ENCODE measurements around the gene SMC2.

The SMC2 gene

GRCh38 chr9:104093647-104094533 is at the start of gene SMC2:
Gene SMC2 (plus strand): TSS chr9:104094309. CDS start chr9:104095385, 1,076 bp downstream.
- peak within 1 kb of the TSS; percentile 72 for H3K4me3 ChIP-seq (ENCODE audit: low read depth, low read length)
- peak; percentile 64 for DNase-seq (ENCODE audit: low read depth)

DNA sequence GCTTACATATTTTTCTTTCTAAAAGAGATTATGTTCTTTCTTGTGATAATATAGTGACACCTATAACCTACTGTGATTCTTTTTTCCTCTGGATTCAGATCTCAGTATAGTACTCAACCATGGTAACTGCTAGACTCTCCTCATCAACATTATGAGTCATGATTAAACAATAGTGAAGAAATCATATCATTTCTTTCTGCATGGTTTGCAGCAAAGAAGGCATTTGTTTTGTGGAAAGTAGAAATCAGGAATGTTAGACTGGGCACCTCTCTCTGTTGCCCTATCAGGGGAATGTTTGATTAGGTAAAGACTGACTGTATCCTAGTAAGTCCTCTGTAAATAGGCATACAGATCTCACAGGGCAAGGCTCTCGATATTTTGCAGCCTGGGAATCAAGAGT is 25.6 kb upstream of the SMC2 start:
- DNase-seq (ENCODE audit: low read depth), result no peak
- H3K4me3 ChIP-seq (ENCODE audit: low read depth, low read length), result no peak overlapping the region

DNA sequence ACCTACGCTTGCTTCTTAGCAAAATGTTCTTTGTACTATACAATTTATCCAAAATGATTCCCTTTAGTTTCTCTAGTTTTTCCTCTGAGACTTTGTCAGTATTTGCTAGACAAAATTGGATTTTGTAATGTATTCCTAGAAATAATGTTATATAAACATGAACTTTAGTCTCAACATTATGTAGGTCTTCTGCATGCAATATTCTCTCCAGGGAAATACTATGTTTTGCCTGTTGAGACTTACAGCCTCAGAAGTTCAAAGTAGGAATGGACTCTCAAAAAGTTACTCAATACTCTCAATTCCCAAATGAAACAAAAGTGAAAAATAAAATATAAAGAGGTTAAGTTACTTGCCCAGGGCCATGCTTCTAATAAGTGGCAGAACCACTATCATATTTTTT is 24.8 kb upstream of the SMC2 start:
- H3K4me3 ChIP-seq (ENCODE audit: low read depth, low read length), result no peak overlapping the region
- DNase-seq (ENCODE audit: low read depth), result peak; percentile 71

GRCh38 chr9:104071589-104071988 is 22.5 kb upstream of the SMC2 start:
- no peak overlapping the region for H3K4me3 ChIP-seq (ENCODE audit: low read depth, low read length)
- no peak for DNase-seq (ENCODE audit: low read depth)

DNA sequence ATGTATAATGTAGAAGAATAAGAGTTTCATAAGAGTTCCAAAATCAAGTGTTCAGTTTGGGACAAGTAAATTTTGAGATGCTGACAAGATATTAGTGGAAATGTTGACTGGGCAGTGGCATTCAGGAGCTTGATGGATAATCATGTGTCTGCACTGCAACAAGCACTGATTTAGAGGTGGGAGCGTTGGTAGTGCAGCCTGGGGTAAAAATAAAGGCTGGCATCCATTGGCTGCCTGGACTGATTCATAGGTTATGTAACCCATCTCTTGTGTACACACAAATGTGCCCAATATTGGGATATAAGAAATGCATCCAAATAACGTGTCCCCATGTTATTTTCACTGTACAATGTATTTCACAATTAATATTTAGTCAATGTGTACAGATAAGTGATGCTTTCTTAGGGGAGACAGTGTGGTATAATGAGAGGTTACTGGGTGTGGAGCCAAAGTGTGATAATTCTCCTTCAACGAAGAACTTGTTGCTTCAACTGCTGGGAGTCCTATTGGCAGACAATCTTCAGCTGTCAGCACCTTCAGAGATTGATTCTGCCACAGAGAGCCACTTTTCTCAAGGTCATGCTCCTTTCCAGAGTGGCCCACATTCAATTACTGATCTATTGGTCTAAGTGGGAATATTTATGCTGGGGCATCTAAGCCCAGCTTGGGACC is 20.9 kb upstream of the SMC2 start:
- no peak overlapping the region for H3K4me3 ChIP-seq (ENCODE audit: low read depth, low read length)
- no peak for DNase-seq (ENCODE audit: low read depth)

- no peak for DNase-seq (ENCODE audit: low read depth)
- H3K4me3 ChIP-seq (ENCODE audit: low read depth, low read length), result no peak overlapping the region
Measured at GRCh38 chr9:104073770-104074133, 20.4 kb upstream of the SMC2 start.

DNA sequence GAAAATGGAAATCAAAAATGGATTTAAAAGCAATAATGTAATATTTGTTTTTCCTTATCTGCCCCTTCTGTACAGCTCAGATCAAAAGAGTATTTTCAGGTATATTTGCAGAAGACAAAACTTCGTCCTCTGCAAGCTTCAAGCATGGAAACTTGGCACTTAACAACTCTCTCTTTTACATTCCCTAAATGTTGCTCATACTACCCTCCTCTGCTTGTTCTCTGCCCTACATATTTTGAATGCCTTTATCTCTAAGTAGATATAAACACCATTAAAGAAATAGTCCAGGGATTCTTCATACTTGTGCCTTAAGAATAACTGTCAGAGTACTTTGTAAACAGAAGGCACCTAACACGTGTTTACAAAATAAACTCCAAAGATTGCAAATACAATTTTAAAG is 19.2 kb upstream of the SMC2 start:
- DNase-seq (ENCODE audit: low read depth), result peak; percentile 45
- no peak overlapping the region for H3K4me3 ChIP-seq (ENCODE audit: low read depth, low read length)

DNA sequence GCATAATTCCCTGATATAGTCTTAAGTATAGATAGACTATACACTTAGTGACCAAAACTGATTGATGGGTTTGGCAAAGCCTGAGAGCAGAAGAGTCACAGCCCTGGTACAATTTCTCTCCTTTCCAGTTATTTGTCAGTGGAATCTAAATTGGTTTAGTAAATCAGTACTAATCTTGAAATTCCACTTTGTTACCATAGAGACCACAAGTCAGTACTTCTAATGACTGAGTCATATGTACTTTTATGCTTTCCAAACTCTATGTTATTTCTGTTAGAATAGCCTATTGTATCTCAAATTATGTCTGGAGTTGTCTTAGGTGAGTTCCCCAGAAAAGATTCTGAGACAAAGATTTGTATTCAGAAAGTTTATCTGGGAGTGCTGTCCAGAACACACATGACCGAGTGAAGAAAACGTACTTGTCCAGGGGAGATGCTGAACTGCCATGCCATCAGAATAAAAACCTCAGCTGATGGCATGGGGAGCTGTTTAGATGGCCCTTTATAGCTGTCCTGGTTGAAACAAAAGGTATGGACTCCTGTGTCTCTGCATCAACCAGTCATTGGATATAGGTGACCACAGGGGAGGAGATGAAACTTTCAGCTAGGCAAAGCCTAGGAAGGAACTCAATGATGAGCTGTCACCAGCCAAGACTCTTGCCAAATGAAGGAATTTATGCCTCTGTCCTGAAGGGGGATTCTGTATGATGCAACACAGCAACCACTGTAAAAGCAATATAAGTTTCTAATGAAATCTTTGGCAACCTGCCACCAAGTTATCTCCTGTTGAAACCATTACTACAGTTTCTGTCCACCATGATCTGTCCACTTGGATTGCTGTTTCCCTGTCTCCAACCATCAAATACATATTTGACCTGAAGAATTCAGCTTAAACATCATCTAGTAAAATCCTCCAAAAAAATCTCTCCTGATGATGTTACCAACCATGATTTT is 18.0 kb upstream of the SMC2 start:
- peak; percentile 89 for DNase-seq (ENCODE audit: low read depth)
- H3K4me3 ChIP-seq (ENCODE audit: low read depth, low read length), result no peak overlapping the region

DNA sequence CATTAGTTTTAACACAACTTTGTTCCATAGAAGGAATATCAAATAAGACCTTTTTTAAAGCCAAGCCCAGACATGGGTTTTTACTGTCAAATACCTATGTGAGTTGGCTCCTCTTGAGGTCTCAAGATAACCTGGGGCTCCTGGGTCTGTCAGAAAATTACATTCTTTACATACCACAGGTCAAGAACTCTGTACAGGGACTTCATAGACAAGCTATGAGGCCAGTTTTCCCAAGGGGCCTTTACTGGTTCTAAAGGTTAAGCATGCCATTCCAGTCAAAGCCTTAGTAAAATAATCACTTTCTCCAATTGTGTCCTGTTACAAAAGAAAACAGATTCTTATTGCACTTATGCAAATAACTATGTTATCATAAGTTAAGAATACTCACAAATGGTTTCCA is 15.5 kb upstream of the SMC2 start:
- H3K4me3 ChIP-seq (ENCODE audit: low read depth, low read length), result no peak overlapping the region
- no peak for DNase-seq (ENCODE audit: low read depth)

- no peak overlapping the region for H3K4me3 ChIP-seq (ENCODE audit: low read depth, low read length)
- no peak for DNase-seq (ENCODE audit: low read depth)
Measured at GRCh38 chr9:104080983-104081382, 13.1 kb upstream of the SMC2 start.

DNA sequence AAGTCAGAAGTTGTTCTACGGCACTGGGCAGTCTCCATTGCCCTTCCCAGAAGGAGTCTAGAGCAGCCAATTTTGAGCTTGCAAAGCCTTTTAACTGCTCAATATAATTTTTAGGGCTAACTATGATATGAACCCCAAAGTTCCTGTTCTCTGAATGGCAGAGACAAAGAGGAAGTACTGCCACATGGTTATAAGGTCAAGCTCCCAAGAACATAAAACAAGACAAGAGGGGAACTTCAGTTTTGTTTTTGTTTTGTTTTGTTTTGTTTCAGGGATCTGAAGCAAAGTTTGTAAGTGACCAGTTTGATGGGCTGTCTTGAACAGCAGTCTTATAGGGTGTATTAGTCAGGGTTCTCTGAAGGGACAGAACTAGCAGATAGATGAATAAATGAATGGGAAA is 11.9 kb upstream of the SMC2 start:
- no peak for DNase-seq (ENCODE audit: low read depth)
- no peak overlapping the region for H3K4me3 ChIP-seq (ENCODE audit: low read depth, low read length)

DNA sequence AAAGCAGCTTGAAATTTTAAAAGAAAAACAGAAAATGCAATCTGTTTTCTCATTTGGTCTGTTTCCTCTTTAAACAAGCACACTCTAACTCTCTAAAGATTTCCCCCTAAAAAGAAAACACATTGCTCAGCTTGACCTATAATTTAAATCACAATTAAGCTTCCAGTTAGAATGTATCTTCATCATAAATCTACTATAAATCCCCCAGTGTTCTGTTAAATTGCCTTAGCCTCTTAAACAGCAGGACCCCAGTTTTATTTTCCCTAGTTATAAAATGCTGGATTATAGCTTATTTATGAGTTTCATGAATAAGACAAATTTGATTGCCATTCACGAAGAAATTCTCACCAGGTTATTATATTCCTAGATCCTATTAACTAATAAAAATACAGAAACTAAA is 8.6 kb upstream of the SMC2 start:
- no peak for DNase-seq (ENCODE audit: low read depth)

GRCh38 chr9:104087894-104088293 is 6.2 kb upstream of the SMC2 start:
- DNase-seq (ENCODE audit: low read depth), result no peak
- H3K4me3 ChIP-seq (ENCODE audit: low read depth, low read length), result no peak overlapping the region

More for the DNA sequence above, 8.6 kb upstream of the SMC2 start:
- H3K4me3 ChIP-seq (ENCODE audit: low read depth, low read length), result no peak overlapping the region

DNA sequence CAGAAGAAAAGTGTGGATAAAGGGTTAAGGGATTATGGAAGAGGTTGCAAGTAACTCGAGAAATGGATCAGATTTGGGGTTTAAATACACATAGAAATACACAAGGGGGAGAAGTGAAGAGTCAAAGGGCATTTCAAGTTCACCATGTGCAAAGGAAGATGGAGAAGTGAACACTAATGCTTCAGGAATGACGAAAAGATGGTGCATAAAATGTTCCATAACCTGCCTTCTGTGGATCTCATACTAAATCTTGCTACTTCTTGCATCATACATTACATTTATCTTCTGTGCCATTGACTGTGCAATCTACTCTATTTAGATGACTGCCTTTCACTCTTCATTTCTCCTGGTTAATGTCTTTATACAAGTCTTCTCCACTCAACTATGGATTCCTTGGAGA is 5.7 kb upstream of the SMC2 start:
- H3K4me3 ChIP-seq (ENCODE audit: low read depth, low read length), result no peak overlapping the region
- no peak for DNase-seq (ENCODE audit: low read depth)

GRCh38 chr9:104090578-104090977 is 3.5 kb upstream of the SMC2 start:
- no peak for DNase-seq (ENCODE audit: low read depth)
- H3K4me3 ChIP-seq (ENCODE audit: low read depth, low read length), result no peak overlapping the region

- no peak overlapping the region for H3K4me3 ChIP-seq (ENCODE audit: low read depth, low read length)
- DNase-seq (ENCODE audit: low read depth), result no peak
Measured at GRCh38 chr9:104091116-104091515, 3.0 kb upstream of the SMC2 start.

DNA sequence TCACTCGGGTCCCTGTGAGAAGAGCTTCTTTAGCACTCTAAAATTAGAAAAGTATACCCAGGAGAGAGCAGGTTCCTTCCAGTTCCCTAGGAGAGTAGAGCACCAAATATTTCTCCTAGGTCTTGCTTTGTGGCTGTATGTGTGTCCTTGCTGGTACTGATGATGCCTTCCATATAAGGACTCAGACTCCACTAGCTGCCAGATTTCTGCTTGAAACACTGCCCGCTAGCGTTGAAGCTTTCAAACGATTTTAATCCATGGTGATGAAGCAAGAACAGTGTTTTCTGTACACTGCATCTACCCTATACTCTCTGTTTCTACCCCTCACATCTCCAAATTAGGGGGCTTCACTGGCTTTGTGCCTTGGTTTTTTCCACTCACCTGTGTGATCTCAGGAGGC is 2.4 kb upstream of the SMC2 start:
- DNase-seq (ENCODE audit: low read depth), result no peak
- H3K4me3 ChIP-seq (ENCODE audit: low read depth, low read length), result no peak overlapping the region

DNA sequence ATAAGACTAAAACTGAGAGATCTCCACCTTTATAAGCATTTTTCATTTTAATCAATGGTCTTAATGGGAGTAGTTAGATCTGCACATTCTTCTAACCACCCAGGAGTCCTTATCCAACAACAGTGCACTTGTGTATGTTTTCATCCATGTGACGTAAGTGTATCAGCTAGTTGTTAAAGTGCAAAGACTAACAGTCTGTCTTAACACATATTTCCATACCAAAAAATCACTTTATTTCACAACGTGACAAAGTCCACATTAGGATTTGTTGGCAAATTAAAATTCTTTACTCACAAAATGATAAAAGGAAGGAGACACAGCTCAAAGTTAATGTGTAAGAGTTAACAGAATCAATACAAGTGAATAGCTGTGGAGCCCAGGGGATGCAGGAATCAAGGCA is 1.9 kb upstream of the SMC2 start:
- DNase-seq (ENCODE audit: low read depth), result no peak
- no peak overlapping the region for H3K4me3 ChIP-seq (ENCODE audit: low read depth, low read length)

DNA sequence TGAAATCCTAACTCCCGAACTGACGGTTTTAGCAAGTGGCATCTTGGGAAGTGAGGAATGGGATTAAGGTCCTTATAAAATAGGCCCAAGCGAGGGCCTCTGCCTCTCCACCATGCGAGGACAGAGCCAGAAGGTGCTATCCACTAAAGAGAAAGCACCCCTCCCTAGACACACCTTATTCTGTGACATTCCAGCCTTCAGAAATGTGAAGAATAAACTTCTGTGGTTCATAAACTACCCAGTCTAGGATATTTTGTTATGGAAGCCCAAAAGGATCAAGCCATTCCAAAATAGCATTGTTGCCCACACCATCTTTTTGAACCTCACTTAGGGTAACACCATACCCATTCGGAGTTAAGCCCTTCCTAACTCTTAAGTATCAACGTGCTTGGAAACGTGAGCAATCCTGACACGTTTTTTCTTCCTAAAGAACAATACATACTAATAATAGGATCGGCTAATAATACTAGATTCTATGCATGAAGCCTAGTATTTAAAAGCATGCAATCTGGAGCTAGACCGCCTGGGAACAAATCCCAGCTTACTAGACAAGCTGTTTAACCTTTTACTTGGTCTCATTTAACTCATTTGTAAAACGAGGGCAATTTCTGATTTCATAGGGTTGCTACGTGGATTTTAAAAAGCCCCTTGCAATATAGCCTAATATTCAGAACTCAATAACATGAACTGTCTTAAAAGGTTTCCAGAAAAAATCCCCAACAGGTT is 1.1 kb upstream of the SMC2 start:
- DNase-seq (ENCODE audit: low read depth), result no peak
- H3K4me3 ChIP-seq (ENCODE audit: low read depth, low read length), result peak overlapping the region; percentile 72
